Kidney (tissue), 14 donors: Measurements from ENCODE around the gene HAPLN3. TPM values are rescaled to one million over a fixed set of nuclear protein-coding genes. Genes with fewer than 3 reads are reported as not detected.

Experiments
- DNase-seq, 5 donors: peaks; one replicate each; pipeline ENCODE4 v3.0.0-alpha.2; 2013 to 2020
- FAIRE-seq: peaks from 2 replicates; lab custom pipeline; 2012; peaks lifted over from hg19 to GRCh38; lab: Jason Lieb, UNC
- H3K27ac ChIP-seq, 2 donors: one replicate each; pipeline ENCODE4 v1.7.0; 2013; ENCODE audit warnings: low read depth in 2 of 2, low read length in 2 of 2, inconsistent platforms in 1 of 2
- H3K27me3 ChIP-seq: one replicate; pipeline ENCODE4 v1.7.1; 2013; ENCODE audit warnings: low read length, inconsistent platforms; ENCODE audit not compliant: control insufficient read depth, insufficient read depth
- H3K36me3 ChIP-seq, 3 donors: one replicate each; pipeline versions ENCODE4 v1.7.0 to v1.7.1; 2013; ENCODE audit warnings: low read length in 3 of 3, control low read depth in 1 of 3, inconsistent platforms in 1 of 3; ENCODE audit not compliant: insufficient read depth in 3 of 3, control insufficient read depth in 2 of 3
- H3K4me1 ChIP-seq, 3 donors: one replicate each; pipeline versions ENCODE4 v1.7.0 to v1.7.1; 2013; ENCODE audit warnings: low read length in 3 of 3, inconsistent platforms in 1 of 3, low read depth in 1 of 3; ENCODE audit not compliant: control insufficient read depth in 2 of 3, insufficient read depth in 2 of 3
- H3K4me3 ChIP-seq, 3 donors: one replicate each; pipeline versions ENCODE4 v1.7.0 to v1.8.1; 2013; ENCODE audit warnings: low read length in 3 of 3, control low read depth in 1 of 3, inconsistent platforms in 1 of 3
- H3K9ac ChIP-seq, 3 donors: one replicate each; pipeline versions ENCODE4 v1.7.0 to v1.7.1; 2013; ENCODE audit warnings: low read length in 3 of 3, control low read depth in 1 of 3, inconsistent platforms in 1 of 3
- H3K9me3 ChIP-seq, 3 donors: one replicate each; pipeline versions ENCODE4 v1.7.0 to v1.7.1; 2013; ENCODE audit warnings: low read length in 3 of 3, control low read depth in 1 of 3, inconsistent platforms in 1 of 3; ENCODE audit not compliant: control insufficient read depth in 2 of 3, insufficient read depth in 1 of 3
- CTCF ChIP-seq: IDR thresholded peaks from 3 replicates; pipeline ENCODE4 v1.5.1; 2012; ENCODE audit warnings: mild to moderate bottlenecking, moderate library complexity, borderline replicate concordance; ENCODE audit not compliant: insufficient read depth; ENCODE audit errors: extremely low read depth
- intact Hi-C: fragments of 100-400 bp; cut with DNase I; formaldehyde crosslinking; loops from one replicate; pipeline ENCODE4 v1.11.1; 2022
- polyA plus RNA-seq: library from polyadenylated mRNA; stranded (reverse); fragments of 350-450 nt; fragmentation: Illumina TruSeq; extraction: RNeasy Lipid Tissue Mini Kit (QIAGEN cat#74804); gene quantifications from one replicate; pipeline ENCODE4 v1.2.3, GENCODE V29; 2014; ENCODE audit warnings: low read depth, low replicate concordance; ENCODE audit not compliant: insufficient read depth
- total RNA-seq: library from RNA; stranded (reverse); fragmentation: NEBNext Ultra II Directional; extraction: Animal tissue kit (Norgen Biotek cat#: 25700); gene quantifications from one replicate; pipeline ENCODE4 v1.2.1, GENCODE V29; 2021
- donor health status: control.
- donor health status: control.
- donor health status: control.
- donor health status: control.
- donor health status: control.
- donor health status: DM: yes; HTN: yes; CAD: no.
- donor health status: Normal renal cell carcinoma (clear cell type).

Gene HAPLN3
- total and polyA plus RNA-seq, 2 donors from 2014 or later, result 2.2 to 11.2 TPM

- H3K9me3 ChIP-seq, result no peaks in the 10 kb centered on the region
- no peak overlapping the region for H3K27ac ChIP-seq
- H3K36me3 ChIP-seq, result peaks cover 0 to 2% (median 0%) of the 10 kb centered on the region in 3 donors
- no peak for TF ChIP-seq CTCF
- H3K4me3 ChIP-seq, result no peak overlapping the region
- H3K4me1 ChIP-seq, result no peaks in the 10 kb centered on the region
- intact Hi-C loops, result loop anchor here (10.0 kb wide), 1 partner anchor 268 kb away; no protein-coding TSS in a partner anchor
- FAIRE-seq (no peak), DNase-seq (no peak)
- no peak overlapping the region for H3K9ac ChIP-seq
- H3K27me3 ChIP-seq, result no peaks in the 10 kb centered on the region
These were observed 11.2 kb upstream of the HAPLN3 start for GRCh38 chr15:88906551-88906950.

- Histone ChIP-seq H3K9me3 (no peaks in the 10 kb centered on the region), H3K36me3 (peaks cover 0 to 2% (median 0%) of the 10 kb centered on the region in 3 donors), H3K27ac (no peak overlapping the region), H3K9ac (no peak overlapping the region), H3K4me1 (no peaks in the 10 kb centered on the region), H3K27me3 (no peaks in the 10 kb centered on the region), H3K4me3 (no peak overlapping the region)
- DNase-seq, result no peak
- TF ChIP-seq CTCF, result no peak
- FAIRE-seq, result no peak
- intact Hi-C loops, result loop anchor here (10.0 kb wide), 1 partner anchor 269 kb away; no protein-coding TSS in a partner anchor
These were observed 10.8 kb upstream of the HAPLN3 start for GRCh38 chr15:88906130-88906529.

- H3K4me1 ChIP-seq, result no peaks in the 10 kb centered on the region
- no peak overlapping the region for H3K4me3 ChIP-seq
- FAIRE-seq (no peak), DNase-seq (no peak)
- intact Hi-C loops, result loop anchor here (10.0 kb wide), 1 partner anchor 269 kb away; no protein-coding TSS in a partner anchor
- no peak for TF ChIP-seq CTCF
- H3K27ac ChIP-seq, result no peak overlapping the region
- peaks cover 0 to 5% (median 0%) of the 10 kb centered on the region in 3 donors for H3K36me3 ChIP-seq
- H3K9ac ChIP-seq, result no peak overlapping the region
- no peaks in the 10 kb centered on the region for H3K9me3 ChIP-seq
- H3K27me3 ChIP-seq, result no peaks in the 10 kb centered on the region
These were observed 10.2 kb upstream of the HAPLN3 start for GRCh38 chr15:88905576-88905975.
